NCI-H510A (cell line): ENCODE data around the gene HSDL1.

Source experiments
- DNase-seq: peaks from one replicate; lab custom pipeline; 2025; lab: John Stamatoyannopoulos, UW

Gene HSDL1

GRCh38 chr16:84176192-84177053 lies 31.4 kb upstream of the HSDL1 start:
- no peak for DNase-seq

DNA sequence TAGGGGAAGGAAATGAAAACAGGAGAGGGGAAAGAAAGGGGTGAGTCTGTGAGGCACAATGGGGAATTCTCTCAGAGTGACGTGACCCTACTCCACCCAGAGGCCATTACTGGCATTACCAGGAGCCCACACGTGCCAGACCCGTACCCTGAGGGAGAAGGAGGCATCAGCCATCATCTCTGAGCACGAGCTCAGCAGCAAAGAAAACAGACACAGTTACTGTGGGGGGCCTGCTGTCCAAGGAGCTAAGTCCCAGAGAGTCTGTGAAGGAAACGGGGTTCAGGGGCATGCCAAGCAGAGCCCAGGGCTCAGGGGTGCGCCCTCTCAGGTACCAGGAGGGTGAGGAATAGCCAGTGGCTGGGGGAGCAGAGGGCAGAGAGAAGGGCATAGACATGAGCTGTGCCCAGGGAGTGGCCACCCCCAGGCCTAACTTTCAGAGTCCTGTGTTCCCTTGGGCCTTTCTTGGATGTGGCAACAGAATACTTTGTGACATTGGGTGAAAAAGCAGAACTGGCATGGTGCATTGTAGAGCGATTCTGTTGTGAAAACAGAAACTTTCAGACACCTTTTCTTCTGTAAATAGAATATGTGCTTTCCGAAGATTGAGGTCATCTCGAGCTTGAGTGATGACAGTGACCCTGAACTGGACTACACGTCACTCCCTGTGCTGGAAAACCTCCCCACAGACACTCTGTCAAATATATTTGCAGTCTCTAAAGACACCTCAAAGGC lies 30.5 kb upstream of the HSDL1 start:
- no peak for DNase-seq

- no peak for DNase-seq
Observed at GRCh38 chr16:84174396-84174795, 29.4 kb upstream of the HSDL1 start.

DNA sequence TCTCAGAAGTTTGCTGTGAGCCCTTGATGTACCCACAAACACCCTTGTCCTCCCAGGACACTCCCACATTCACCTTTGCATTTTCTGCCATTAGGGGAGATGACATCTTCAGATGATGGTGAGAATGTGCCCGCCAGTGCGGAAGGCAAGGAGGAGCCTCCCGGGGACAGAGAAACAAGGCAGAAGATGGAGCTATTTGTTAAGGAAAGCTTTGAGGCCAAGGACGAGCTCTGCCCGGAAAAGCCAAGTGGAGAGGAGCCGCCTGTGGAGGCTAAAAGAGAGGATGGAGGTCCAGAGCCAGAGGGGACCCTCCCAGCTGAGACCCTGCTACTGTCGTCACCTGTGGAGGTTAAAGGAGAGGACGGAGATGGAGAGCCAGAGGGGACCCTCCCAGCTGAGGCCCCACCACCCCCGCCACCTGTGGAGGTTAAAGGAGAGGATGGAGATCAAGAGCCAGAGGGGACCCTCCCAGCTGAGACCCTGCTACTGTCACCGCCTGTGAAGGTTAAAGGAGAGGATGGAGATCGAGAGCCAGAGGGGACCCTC lies 24.9 kb upstream of the HSDL1 start:
- DNase-seq = no peak

DNA sequence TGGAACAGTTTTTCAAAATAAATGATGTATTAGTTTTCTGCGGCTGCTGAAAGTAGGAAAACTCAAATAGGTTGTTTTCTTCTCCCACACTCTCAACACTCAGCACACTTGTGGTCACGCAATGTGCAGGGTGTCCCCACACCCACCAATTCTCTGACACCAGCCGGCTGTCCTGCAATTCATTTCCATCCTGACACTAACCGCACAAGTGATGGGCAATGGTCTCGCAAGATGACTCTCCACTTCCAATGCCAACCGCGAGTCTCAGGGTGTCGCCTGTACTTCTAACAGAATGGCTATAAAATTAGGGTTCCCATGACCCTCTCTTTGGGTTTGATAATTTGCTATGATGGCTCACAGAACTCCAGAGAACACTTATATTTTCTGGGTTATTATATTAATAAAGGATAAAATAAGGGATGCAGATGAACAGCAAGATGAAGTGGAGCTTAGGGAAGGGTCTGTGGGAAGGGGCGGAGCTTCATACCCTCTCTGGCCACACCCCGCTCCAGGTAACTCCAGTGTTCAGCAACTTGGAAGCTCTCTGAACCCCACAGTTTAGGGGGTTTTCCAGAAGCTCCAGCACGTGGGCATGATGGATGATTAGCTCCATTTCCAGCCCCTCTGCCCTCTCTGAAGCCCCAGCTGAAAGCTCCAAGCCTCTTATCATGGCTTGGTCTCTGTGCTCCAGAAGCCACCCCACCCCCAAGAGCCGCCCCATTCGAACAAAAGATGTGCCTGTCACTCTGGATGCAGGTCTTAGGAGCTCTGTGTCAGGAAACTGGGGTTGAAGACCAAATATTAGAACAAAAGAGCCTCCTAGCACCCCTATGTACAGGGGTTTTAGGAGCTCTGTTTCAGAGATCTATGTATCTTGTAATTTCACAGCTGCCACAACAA lies 22.1 kb upstream of the HSDL1 start:
- DNase-seq = no peak

DNA sequence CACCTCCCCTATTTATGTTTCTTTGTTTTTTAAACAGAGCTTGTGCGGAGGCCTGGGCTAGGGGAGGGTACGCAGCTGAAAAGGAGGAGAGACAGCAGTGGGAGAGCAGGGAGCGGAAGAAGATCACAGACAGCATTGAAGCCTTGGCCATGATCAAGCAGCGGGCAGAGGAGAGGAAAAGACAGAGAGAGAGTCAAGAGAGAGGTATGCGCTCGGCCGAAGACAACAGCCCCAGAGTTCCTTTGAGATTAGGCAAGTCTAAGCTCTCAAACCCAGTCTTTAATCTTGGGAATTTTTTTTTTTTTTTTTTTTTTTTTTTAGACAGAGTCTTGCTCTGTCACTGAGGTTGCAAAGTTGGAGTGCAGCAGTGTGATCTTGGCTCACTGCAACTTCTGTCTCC lies 20.8 kb upstream of the HSDL1 start:
- DNase-seq = no peak

DNA sequence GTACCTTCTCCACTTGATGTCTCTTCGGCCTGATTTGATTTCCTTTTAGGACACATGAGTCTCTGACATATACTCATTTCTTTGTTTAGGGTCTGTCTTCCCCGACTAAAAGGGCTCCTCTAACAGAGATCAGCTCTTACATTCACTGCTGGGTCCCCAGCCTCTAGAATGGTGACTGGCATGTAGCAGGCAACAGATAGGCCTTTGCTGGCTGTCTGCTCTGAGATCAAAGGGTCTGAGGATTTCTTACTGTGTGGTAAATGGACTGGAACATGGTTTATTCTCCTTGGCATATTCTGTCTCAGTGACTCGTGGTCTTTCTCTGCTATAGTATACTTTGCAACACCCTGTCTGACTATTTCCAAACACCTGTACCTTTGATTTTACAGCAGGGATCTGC lies 16.8 kb upstream of the HSDL1 start:
- DNase-seq = no peak

DNA sequence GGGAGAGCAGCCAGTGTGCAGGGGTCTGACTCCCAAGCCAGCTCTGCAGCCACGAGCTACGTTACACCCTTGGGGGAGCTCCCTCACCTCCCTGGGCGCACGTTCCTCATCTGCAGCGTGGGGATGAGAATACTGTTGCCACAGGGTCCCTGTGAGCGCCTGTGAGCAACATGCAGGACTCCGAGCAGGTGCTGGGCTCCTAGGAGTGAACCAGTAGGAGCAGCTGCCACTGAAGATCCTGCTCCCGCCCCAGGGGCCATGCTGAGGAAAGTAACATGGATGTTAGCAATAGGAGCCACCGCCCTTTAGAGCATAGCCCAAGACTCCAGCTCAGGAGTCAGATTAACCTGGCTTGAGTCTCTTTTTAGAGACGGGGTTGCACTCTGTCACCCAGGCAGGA lies 16.1 kb upstream of the HSDL1 start:
- DNase-seq = no peak

DNA sequence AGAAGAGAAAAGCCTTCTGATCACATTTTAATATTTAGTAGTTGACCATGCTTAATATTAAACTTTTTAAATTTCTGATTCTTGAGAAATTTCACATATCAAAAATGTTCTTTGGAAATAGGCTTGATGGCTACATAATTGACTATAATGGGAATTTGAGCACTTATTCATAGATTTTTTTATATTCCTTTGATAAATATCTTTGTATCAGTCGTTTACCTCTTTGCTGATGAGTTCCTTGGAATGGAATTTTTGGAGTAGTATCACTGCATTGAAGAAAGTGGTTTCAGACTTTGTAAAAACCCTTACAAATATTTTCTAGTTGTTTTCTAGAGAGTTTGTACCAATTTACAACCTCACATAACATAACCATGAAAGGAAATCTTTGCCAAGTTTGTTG lies 14.8 kb upstream of the HSDL1 start:
- no peak for DNase-seq

DNA sequence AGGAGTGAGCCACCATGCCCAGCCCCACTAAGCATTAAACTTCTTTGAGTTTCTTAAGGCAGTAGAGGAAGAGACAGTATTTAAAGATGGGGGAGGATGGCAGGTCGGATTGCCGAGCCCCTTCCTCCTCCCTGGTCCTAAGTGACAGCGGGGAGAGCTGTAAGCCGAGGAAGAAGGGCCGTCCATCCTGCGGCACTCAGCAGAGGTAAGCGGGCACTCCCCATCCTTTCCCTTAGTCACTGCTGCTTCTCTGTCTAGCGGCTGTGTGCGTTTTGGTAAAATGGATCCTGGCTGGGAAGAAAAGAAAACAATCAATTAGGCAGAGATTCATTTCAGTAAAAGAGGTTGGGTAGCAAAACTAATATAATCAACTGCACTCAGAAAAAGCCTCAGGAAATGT lies 14.0 kb upstream of the HSDL1 start:
- no peak for DNase-seq

GRCh38 chr16:84156342-84156784 lies 11.4 kb upstream of the HSDL1 start:
- no peak for DNase-seq

DNA sequence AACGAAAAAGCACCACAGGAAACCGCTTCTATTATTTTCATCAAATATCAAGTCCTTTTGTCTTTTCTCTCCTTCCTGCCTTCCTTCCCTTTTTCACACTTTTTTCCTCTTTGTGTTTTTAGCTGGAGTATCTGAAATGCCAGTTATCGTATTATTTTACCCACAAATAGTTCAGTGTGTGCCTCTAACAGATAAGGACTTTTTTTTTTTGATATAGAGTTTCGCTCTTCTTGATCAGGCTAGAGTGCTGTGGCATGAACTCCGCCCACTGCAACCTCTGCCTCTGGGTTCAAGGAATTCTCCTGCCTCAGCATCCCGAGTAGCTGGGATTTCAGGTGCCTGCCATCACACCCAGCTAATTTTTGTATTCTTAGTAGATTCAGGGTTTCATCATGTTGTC lies 10.8 kb upstream of the HSDL1 start:
- DNase-seq = no peak

GRCh38 chr16:84155226-84155625 lies 10.2 kb upstream of the HSDL1 start:
- no peak for DNase-seq

GRCh38 chr16:84153660-84154214 lies 8.8 kb upstream of the HSDL1 start:
- no peak for DNase-seq

DNA sequence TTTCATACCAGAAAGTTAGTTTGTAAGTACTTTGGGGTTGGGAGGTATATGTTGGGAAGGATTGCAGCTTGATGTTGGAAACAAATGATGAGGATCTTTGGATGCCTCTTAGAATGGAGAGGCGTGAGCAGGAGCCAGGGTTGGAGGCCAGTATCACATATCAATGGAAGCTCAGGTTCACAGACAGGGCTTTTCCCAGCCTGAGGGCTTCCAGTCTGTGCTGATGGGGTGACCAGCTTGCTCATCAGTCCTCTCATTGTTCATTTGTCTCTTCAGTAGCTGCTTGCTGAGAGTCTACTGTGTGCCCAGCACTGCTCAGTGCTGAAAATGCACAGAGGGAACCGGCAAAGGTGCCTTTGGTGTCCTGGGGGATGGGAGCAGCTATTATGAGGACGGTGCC lies 5.9 kb upstream of the HSDL1 start:
- no peak for DNase-seq

GRCh38 chr16:84144209-84144858 lies 643 bp downstream of the HSDL1 start:
- peak; percentile 5 for DNase-seq

DNA sequence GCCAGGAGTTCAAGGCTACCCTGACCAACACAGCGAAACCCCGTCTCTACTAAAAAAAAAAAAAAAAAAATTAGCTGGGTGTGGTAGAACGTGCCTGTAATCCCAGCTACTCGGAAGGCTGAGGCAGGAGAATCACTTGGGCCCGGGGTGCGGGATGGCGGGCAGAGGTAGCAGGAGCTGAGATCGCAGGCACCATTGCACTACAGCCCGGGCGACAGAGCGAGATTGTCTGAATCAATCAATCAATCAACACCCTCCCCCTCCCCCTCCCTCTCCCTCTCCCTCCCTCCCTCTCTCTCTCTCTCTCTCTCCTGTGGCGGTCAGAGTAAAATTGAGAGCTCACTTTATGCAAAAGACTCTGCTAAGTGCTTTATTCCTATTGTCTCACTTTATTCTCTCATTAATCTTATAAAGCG lies 1.2 kb downstream of the HSDL1 start:
- DNase-seq = peak; percentile 25

DNA sequence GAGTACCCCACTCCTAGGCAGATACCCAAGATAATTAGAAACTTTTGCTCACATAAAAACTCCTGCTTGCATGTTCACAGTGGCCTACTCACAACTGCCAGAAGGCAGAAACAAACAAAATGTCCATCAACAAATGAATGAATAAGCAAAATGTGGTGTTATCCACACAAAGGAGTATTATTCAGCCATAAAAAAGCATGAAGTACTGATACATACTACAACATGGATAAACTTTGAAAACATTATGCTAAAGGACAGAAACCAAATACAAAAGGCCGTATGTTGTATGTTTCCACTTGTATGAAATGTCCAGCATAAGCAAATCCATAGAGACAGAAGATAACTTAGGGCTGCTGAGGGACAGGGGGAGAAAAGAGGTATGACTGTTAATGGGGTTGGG lies 1.9 kb downstream of the HSDL1 start:
- DNase-seq = no peak

DNA sequence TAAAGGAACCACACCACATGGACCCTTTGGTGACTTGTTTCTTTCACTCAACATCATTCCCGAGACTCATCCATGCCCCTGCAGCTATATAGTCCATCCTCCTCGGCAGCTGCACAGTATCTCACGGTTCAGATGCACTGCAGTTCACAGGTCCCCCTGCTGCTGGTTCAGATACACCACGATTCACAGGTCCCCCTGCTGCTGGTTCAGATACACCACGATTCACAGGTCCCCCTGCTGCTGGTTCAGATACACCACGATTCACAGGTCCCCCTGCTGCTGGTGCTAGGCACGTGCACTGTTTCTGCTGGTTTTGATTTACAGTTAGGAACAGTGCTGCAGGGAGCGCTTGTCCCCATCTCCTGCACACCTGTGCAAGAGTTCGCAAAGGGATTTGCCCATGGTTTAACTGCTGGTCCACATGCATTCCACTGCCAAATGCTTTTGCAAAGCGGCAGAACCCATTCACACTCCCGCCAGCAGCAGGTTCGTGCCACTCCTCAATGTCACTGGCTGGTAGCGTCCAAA lies 3.8 kb downstream of the HSDL1 start:
- peak; percentile 23 for DNase-seq

- DNase-seq = no peak
Observed at GRCh38 chr16:84139628-84140258, 5.2 kb downstream of the HSDL1 start.
